GM04504 (cell line): ENCODE measurements around the gene ANAPC10.
"Not testable (repeated sequence)": the region's sequence is repeated elsewhere in the genome, so short reads cannot be mapped to it uniquely, and the experiment has no call there.

ENCODE experiments used
- DNase-seq: peaks from one replicate; pipeline ENCODE4 v3.0.0-alpha.2; 2012; ENCODE audit warnings: low read depth

ANAPC10 gene

GRCh38 chr4:145003675-145004074 lies 94.3 kb downstream of the ANAPC10 start:
- DNase-seq, result no peak

- DNase-seq, result no peak
Measured at GRCh38 chr4:145001635-145002034, 96.4 kb downstream of the ANAPC10 start.

GRCh38 chr4:145000656-145001055 lies 97.3 kb downstream of the ANAPC10 start:
- DNase-seq, result not testable (repeated sequence)

- DNase-seq, result no peak
Measured at GRCh38 chr4:144989306-144989705, 108.7 kb downstream of the ANAPC10 start.

- DNase-seq, result no peak
Measured at GRCh38 chr4:144985531-144985930, 112.5 kb downstream of the ANAPC10 start.

- DNase-seq, result no peak
Measured at GRCh38 chr4:144985014-144985413, 113.0 kb downstream of the ANAPC10 start.

GRCh38 chr4:144984241-144984640 lies 113.8 kb downstream of the ANAPC10 start:
- no peak for DNase-seq

GRCh38 chr4:144975718-144976117 lies 122.3 kb downstream of the ANAPC10 start:
- no peak for DNase-seq

- DNase-seq, result no peak
Measured at GRCh38 chr4:144970597-144970996, 127.4 kb downstream of the ANAPC10 start.

- no peak for DNase-seq
Measured at GRCh38 chr4:144969821-144970220, 128.2 kb downstream of the ANAPC10 start.

GRCh38 chr4:144968606-144969005 lies 129.4 kb downstream of the ANAPC10 start:
- no peak for DNase-seq

- no peak for DNase-seq
Measured at GRCh38 chr4:144967161-144967560, 130.8 kb downstream of the ANAPC10 start.

- DNase-seq, result no peak
Measured at GRCh38 chr4:144962300-144962699, 135.7 kb downstream of the ANAPC10 start.

- no peak for DNase-seq
Measured at GRCh38 chr4:144955104-144955503, 142.9 kb downstream of the ANAPC10 start.

GRCh38 chr4:144954230-144954629 lies 143.8 kb downstream of the ANAPC10 start:
- no peak for DNase-seq

GRCh38 chr4:144948421-144948820 lies 149.6 kb downstream of the ANAPC10 start:
- DNase-seq, result no peak

- no peak for DNase-seq
Measured at GRCh38 chr4:144948009-144948408, 150.0 kb downstream of the ANAPC10 start.
